GM21381 (cell line): ENCODE results near the gene PGS1.

Experiments used
- ATAC-seq: cut with Tn5 transposase; IDR thresholded peaks from one replicate; pipeline ENCODE4 v1.9.1; 2021; ENCODE audit warnings: mild to moderate bottlenecking, moderate library complexity; ENCODE audit not compliant: unreplicated experiment

Gene PGS1

DNA sequence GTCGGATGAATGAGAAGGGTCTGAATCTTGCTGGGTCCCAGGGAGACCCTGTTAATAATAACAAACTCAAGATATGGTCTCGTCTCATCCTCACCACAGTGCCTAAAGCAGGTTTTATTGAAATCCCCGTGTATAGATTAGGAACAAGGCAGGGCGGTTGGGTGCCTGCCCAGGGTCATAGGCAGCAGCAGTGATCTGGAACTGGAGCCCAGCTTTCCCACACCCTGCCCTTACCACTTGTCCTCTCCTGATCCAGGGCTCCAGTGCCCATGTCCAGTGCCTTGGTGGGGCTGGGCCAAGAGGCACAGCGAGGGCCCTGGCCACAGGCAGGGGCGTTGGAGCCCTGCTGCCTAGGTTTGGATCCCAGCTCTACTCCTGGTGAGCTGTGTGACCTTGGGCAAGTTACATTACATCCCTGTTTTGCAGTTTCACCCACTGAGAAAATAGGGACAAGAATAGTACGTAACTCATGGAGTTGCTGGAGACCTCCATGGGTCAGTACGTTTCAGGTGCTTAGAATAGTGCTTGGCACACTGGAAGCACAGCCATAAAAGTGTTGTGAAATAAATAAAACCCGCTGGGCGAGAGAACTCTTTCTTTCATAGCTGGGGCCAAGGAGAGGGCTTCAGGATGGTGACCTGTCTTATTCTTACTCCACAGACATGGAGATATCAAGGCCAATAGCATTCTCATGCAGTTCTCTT is 32.5 kb upstream of the PGS1 start:
- no peak for ATAC-seq

DNA sequence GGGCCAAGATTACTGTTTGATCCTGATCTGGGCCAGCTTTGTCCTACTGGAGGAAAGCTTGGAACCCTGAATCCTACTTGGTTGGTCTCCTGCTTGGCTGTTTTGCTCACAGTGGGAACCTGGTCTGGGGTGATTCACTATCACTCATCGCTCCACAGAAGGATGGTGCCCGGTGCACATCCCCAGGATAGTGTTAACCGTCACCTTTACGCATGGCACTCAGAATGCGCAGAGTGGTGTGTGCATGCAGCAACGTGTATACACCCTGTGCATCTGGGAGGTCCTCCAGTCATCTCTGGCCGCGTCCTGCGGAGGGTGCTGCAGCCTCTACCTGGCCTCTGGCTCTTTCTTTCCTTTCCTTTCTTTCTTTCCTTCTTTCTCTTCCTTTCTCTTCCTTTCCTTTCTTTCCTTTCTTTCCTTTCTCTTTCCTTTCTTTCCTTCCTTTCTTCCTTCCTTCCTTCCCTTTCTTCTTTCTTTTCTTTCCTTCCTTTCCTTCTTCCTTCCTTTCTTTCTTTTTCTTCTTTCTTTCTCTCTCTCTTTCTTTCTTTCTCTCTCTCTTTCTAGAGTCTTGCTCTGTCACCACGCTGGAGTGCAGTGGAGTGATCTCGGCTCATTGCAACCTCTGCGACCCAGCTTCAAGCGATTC is 31.7 kb upstream of the PGS1 start:
- no peak for ATAC-seq

DNA sequence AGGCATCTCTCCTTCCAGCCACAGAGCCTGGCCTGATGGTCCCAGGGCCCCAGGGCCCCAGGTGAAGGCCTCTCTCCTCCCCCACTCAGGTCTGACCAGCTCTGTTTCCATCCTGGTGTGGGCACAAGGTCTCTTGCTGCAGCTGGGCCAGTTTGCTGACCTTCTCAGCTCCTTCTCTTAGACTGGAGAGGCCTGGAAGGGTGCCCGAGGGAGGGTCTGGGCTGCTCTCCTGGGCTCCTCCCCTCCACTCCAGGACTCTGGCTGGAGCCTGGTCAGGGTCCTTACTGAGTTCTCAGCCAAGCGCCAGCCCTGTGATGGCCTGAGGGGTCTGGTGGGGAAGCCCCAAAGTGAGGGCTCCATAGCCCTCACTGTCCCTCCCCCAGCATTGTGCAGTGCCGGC is 31.0 kb upstream of the PGS1 start:
- no peak for ATAC-seq

DNA sequence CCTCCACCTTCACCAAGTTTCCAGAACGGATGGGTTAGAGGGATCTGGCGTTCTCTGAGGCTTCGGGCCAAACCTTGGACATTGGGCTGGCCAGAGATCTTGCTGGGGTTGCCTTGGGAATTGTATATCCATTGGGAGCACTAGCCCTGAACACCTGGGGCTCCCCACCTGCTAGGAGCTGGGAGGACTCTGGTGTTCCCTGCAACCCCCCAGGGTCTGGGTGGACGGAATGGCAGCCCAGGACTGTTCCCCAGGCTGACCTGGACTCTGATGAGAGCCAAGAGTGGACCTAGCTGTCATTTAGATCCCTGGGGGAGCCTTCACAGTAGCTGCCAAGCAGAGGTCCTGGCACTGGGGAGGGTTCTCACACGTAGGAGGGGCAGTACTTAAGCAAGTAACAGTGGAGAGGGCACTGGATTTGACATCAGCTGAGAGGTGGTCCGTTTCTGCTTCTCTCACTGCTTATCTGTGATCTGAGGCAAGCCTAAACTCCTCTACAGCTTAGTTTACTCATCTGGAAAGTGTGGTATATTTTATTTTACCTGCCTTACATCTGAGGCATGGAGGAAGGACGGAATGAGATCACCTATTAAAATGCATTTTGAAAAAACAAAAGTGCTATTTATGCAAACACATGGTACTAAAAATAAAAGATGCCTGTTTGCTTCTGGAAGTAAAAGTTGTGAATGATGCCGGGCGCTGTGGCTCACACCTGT is 30.2 kb upstream of the PGS1 start:
- no peak for ATAC-seq

DNA sequence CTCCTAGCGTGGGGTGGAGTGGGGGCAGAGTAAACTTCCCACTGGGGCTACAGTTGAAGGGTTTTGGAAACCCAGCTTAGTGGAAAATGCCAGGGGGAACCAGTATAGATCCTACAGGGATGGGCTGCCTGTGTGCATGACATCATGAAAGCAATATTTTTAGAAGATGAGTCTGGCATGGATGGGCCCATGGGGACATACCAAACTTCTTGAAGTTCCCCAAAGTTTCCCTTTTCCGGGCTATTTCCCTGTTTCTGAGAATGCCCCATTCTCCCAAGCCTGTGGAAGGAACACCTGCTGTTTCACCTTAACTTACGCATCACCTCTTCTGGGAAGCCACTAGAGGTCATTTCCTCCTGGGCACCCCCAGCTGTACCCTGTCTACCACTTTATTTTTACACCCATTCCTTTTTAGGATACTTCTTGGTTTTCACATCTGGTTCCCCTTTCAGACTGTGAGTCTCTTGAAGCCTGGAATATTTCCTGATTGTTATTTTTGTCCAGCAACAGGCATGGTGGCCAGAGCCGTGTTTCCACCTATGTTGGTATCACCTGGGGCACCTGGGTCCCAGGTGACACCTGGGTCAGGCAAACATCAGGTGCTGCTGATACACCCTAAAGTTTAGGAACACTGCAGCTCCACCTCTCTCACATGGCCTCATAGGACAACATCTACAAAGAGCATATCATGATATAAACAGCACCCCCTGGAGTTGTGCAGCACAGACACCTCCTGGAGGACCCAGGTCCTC is 28.4 kb upstream of the PGS1 start:
- ATAC-seq = no peak

DNA sequence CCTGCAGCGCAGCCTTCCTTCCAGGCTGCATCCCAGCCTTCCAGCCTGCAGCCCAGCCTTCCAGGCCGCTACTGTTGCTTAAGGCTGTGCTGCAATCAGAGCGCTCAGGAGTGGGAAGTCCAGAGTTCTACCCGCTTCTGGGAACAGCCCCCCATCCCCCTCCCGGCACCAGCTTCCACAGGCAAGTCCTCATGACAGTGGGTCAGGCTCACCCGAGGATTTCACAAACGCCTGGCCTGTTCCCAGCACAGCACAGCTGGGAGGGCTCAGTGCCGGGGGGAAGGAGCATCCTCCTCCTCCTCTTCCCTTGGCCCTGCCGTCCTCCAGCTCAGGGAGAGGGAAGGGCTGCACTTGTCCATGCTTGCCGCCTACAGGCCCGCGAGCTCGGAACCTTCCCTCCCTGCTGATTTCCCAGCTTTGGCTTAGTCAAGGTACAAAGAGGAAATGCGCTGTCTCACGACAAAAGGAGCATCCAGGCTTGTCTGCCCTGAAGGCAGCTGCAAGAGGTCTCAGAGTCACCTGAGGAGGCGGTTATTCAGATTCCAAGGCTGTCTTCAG is 26.9 kb upstream of the PGS1 start:
- ATAC-seq = no peak

DNA sequence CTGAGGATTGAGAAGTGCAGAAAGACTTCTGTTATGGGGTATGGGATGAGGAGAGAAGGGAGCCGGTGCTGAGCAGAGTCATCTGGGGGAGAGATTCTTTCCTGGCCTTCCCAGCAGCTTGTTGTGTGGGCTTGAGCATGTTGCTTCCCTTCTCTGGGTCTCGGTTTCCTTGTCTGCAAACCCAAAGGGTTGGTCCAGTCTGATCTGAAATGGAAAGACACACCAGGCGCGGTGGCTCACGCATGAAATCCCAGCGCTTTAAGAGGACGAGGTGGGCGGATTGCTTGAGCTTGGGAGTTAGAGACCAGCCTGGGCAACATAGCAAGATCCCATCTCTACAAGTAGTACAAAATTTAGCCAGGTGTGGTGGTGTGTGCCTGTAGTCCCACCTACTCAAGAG is 24.6 kb upstream of the PGS1 start:
- ATAC-seq = no peak

DNA sequence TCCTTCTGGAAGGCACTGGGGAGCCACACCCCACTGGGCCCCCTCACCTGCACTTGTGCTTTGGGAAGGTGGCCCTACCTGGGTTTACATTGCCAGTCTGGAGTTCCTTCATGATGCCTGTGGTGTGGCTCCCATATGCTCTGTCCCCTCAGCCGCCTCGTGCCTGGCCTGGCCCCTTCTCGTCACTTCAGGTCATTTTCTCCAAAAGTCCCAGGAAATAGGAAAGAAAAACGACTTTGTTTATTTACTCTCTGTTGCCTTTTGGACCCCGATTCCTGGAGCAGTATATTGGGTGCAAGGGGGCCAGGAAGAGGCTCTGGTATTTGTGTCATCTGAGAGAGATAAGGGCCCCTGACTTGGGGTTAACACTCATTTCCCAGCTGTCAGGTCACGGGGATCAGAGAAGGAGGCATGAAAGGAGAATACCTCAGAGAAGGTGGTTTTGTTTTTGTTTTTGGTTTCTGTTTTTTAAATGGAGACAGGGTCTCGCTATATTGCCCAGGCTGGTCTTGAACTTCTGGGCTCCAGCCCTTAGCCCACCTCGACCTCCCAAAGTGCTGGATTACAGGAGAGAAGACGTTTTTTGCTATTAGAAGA is 23.3 kb upstream of the PGS1 start:
- no peak for ATAC-seq

DNA sequence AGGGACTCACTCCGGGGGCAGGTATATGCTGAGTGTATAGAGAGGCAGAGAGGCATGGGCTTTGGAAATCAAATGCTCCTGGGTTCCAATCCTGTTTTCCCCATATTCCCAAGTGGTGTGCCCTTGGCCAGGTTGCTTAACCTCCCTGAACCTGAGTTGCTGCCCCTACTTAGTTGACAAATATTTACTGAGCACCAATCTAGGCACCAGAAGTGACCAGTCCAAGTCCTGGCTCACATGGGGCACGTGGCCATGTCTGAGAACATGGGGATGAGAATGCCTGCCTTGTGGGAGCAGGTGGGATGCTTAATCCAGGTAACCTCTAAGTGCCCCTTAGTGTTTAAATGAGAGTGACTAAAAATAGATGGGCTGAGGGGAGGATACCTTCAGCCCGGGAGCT is 22.7 kb upstream of the PGS1 start:
- ATAC-seq = no peak

DNA sequence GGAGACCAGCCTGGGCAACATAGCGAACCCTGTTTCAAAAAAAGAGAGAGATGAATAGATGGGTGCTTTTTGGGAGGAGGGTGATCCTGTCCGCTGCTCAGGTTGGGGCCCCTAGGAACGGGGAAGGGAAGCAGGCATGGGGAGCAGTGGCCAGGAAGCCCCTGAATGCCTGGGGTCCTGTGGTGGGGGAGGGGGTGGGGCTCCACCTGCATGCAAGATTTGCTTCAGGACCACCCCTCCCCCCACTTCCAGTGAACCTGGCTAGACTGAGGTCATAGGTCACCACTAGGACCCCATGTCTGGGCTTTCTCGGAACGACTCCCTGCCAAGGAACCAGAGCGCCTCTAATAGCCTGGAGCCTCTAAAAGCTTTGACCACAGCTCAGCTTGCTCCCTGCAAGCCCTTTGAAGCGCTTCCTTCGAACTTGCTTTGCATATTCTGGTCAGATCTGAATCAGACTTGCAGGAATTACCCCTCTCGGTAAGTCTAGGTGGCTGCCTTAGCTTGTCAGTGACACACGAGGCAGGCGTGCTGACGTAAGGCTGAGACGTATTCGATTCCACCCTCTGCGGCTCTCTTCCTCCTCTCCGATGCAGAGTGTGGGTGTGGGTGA is 22.2 kb upstream of the PGS1 start:
- ATAC-seq = peak; percentile 45

DNA sequence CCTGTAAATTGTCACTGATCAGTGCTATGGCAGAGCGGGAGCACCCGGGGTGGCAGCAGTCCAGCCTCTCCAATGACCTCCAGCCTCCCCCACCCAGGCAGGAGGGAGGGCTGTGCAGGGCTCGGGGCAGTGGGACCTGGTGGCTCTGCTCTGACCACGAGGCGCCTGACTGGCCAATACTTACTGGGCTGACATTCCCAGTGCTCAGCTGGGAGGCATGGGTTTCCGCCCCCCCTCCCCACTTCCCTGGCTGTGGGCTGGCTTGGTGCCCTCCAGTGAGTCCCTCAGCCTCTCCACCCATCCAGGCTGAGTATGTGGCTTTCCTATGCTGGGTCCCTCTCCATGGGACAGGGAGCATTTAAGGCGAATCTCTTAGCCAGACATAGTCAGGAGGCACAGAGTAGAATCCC is 21.3 kb upstream of the PGS1 start:
- ATAC-seq = no peak

DNA sequence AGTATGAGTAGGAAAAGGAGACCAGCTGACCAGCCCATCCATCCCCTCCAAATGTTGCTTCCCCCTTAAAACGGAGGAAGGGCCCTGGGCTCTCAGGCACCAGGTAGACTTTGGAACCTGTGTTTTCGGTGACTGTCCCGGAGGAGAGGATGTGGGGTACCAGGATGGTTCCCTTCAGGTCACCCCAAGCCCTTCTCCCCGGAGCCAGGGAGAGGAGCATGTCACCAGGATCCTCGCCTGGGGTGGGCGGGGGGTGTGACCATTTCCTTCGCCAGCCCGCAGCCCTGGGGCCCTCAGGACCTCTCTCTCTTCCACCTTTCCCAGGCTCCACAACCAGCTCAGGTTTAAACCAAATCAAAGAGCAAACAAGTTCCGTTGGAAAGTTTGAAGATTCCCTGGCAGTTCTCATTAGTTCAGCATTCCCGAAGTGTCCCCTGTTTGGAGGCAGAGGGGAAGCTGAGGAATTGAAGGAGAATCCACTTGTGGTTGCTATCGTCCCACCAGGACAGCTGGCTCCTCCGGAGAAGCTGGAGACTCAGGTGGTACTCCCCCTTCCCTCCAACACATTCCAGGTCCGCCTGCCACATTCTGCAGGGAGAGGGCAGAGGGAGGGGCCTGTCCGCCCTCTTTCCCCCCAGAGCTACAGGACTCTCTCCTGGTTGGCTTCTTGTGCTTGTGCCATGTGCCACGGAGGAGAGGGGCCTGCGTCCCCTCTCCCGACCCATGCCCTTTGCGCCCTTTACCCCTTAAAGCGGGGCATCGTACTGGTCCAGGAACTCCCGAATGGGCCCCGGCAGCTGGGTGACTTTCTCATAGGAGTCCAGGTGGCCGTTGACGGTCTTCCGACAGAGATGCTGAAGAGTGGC is 20.5 kb upstream of the PGS1 start:
- no peak for ATAC-seq

DNA sequence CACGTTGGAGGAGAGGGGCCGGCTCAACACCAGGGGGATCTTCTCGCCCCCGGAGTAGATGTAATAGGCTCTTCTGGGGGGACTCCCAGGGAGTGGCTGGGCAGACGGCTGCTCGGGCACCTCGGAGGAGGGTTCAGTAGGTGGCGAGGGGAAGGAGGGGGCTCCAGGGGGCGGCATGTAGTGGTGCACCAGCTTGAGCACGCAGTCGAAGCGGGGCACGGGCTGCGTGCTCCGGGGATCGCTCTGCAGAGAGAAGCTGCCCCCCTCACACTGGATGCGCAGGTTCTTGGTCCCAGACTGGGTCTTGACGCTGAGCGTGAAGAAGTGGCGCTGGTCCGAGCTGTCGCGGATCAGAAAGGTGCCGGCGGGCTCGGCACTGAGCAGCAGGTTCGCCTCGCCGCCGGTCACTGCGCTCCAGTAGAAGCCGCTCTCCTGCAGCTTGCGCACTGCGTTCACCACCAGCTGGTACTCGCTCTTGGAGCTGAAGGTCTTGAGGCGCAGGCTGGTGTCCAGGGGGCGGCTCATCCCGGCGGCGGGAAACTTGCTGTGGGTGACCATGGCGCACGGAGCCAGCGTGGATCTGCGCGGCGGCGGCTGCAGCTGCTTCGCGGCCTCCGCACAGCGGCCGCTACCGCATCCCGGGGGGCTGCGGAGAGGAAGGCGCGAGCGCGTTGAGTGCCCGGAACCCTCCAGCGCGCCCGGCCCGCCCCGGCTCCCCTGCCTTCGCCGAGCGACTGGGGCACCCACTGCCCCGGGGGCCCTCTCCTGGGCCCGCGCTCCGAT is 19.7 kb upstream of the PGS1 start:
- ATAC-seq = no peak

DNA sequence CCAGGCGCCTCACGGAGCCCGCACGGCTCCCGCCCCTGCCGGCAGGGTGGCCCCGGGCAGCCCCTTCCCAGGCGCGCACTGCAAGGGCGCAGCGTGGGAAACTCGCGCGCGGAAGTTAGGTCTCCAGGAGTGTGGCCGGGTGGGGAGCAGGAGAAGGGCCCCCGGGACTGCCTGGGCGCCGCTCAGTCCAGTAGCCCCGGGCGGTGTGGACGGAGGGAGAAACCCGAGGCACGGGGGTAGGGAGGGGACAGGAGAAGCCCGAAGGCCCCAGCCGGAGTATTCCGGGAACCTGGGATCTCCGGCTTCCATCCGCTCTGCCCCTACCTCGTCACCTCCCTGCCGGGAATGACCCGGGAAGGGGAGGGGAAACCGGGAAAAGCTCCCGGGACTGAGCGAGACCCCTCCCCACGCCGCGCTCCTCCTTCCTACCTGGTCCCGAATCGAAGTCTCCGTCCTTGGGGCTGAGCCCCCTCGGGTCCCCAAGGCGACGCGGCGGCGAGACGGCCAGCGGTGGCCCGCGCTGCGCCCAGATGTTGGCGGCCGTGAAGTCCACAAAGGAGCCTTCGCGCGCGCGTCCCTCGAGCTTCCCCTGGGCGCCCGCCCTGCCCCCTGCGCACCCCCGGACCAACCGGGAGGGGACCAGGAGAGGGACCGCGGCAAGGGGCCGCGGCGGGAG is 19.0 kb upstream of the PGS1 start:
- no peak for ATAC-seq

DNA sequence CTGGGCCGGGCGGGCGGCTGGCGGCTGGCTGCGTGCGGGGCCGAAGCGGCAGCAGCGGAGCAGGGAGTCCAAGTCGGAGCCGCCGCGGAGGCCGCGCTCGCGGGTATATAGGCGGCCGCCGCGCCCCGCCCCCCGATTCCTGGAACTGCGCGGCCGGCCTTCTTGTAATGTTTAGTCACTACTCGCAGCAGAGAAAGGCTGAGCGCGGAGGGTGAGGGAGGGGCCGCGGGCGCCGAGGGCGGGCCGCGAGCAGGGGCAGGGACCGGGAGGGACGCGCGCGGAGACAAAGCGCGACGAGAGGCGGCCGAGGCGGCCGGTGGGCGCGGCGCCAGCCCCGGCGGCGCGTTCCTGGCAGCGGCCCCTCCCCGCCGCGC is 18.5 kb upstream of the PGS1 start, which contains the start of gene SOCS3:
Gene SOCS3, minus strand, starts transcription at position 81 of the 374 bp plus-strand sequence. CDS start 982 bp downstream, outside the sequence.
- peak; percentile 43 for ATAC-seq

DNA sequence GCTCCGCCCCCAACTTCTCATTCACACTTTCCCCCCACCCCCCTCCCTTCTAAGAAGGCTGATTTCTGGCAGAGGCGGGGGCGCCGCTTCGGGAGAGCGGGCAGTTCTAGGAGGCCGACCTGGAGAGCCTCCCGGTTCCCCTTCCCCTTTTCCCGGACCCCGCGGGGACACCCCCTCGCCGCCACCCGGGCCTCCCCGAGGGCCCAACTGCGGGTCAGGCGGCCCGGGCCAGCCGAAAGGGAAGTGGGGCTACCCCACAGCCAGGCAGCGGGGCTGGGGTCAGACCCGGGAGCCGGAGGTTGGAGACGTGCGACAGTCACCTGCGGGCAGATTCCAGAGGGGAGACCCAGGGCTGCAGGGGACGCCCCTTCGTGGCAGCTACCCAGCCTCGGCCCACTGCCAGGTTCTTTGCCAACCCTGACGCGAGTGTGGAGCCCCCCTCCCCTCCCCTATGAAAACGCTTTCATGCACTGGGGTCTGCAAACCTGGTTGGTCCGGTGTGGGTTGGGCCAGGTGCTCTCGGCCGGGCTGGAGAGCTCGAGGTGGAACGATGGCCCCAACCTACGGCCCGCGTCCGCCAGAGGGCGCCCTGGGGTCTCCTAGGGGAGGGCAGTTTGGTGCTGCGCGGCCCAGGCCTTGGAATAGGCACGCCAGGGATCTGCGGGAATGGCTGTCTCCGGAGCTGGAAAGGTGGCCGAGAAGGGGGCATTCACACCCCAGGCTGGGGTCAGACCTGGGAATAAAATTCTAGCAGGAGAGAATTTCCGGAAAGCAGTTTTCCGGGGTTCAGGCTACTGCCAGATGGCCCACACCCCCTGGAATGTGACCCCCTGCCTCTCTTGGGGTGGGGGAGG is 17.9 kb upstream of the PGS1 start:
- ATAC-seq = peak; percentile 24

DNA sequence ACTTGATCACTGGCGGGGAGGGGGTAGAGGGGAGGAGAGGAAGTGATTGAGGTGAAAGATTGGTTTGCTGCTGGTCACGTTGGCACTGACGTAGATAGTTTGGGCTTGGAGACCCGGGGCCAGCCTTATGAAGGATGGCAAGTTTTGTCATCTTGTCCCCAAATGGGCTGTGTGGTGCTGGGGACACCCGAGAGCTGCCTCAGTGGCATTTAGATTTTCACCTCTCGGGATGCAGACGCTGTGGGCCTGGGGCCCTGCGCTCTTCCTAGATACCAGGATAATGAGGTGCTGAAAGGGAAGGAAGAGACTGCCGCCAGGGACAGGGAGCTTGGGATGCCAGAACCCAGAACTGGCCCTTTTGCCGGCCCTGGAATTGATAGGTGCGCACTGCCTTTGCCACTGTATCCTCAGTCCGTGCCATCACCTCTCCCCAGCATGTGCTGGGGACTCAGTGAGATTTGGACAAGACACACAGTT is 17.2 kb upstream of the PGS1 start:
- no peak for ATAC-seq
